ENCODE measurements around the gene HNRNPUL1. TPM values are rescaled to one million over a fixed set of nuclear protein-coding genes. Genes with fewer than 3 reads are reported as not detected.

HNRNPUL1 gene
- total RNA-seq, 1 donor from 2014 or later, result 244 TPM

GRCh38 chr19:41220811-41221210, 43.4 kb upstream of the HNRNPUL1 start:
- Mint-ChIP-seq H3K27me3 (peaks cover 7% of the 10 kb centered on the region), H3K4me3 (peak overlapping the region; percentile 66), H3K9me3 (no peaks in the 10 kb centered on the region), H3K36me3 (peaks cover 9% of the 10 kb centered on the region), H3K27ac (peak overlapping the region; percentile 57), H3K4me1 (ENCODE audit: unreplicated experiment) (peaks cover 26% of the 10 kb centered on the region)
- TF ChIP-seq, protein P1, sequence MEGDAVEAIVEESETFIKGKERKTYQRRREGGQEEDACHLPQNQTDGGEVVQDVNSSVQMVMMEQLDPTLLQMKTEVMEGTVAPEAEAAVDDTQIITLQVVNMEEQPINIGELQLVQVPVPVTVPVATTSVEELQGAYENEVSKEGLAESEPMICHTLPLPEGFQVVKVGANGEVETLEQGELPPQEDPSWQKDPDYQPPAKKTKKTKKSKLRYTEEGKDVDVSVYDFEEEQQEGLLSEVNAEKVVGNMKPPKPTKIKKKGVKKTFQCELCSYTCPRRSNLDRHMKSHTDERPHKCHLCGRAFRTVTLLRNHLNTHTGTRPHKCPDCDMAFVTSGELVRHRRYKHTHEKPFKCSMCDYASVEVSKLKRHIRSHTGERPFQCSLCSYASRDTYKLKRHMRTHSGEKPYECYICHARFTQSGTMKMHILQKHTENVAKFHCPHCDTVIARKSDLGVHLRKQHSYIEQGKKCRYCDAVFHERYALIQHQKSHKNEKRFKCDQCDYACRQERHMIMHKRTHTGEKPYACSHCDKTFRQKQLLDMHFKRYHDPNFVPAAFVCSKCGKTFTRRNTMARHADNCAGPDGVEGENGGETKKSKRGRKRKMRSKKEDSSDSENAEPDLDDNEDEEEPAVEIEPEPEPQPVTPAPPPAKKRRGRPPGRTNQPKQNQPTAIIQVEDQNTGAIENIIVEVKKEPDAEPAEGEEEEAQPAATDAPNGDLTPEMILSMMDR (conservative IDR thresholded peaks at IDR 0.05), result no peak
- no peak for DNase-seq (ENCODE audit: extremely low spot score, unreplicated experiment)

DNA sequence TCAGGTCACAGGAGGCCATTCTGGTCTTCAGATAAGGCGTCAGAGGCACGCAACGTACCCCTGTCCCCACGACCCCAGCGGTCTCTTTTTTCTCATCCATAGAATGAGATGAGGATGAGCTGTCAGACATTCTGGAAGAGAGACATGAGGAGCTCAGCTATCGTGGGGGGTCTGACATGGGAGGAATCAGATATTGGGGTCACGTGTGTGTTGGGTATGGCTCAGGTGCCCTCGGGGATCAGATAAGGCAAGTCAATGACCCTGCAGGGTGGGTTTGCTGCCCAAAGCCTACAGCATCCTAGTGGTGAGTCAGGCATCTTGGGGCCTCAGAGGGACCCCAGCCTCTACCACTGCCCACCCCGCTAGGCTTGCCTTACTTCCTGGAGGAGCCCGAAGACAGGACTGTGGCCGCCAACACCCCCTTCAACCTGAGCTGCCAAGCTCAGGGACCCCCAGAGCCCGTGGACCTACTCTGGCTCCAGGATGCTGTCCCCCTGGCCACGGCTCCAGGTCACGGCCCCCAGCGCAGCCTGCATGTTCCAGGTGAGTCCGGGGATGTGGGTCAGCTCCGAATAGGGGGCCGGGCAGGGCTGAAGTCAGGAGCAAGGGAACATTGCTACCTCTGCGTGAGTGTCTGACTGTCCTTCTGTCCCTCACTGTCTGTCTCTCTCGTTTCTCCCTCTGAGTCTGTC, 42.5 kb upstream of the HNRNPUL1 start:
- H3K9me3 Mint-ChIP-seq, result no peaks in the 10 kb centered on the region
- H3K27ac Mint-ChIP-seq, result peak overlapping the region; percentile 14
- DNase-seq (ENCODE audit: extremely low spot score, unreplicated experiment), result no peak
- peaks cover 30% of the 10 kb centered on the region for H3K4me1 Mint-ChIP-seq (ENCODE audit: unreplicated experiment)
- H3K4me3 Mint-ChIP-seq, result peak overlapping the region; percentile 66
- H3K36me3 Mint-ChIP-seq, result peaks cover 9% of the 10 kb centered on the region
- peaks cover 7% of the 10 kb centered on the region for H3K27me3 Mint-ChIP-seq
- TF ChIP-seq, protein P1 (conservative IDR thresholded peaks at IDR 0.05), result no peak

GRCh38 chr19:41222240-41222639, 41.9 kb upstream of the HNRNPUL1 start:
- peaks cover 9% of the 10 kb centered on the region for H3K36me3 Mint-ChIP-seq
- peaks cover 7% of the 10 kb centered on the region for H3K27me3 Mint-ChIP-seq
- H3K27ac Mint-ChIP-seq, result peak overlapping the region; percentile 14
- peak overlapping the region; percentile 64 for H3K4me3 Mint-ChIP-seq
- TF ChIP-seq, protein P1 (conservative IDR thresholded peaks at IDR 0.05), result no peak
- DNase-seq (ENCODE audit: extremely low spot score, unreplicated experiment), result no peak
- H3K9me3 Mint-ChIP-seq, result no peaks in the 10 kb centered on the region
- H3K4me1 Mint-ChIP-seq (ENCODE audit: unreplicated experiment), result peaks cover 30% of the 10 kb centered on the region

- TF ChIP-seq, protein P1 (conservative IDR thresholded peaks at IDR 0.05), result no peak
- Mint-ChIP-seq H3K4me1 (ENCODE audit: unreplicated experiment) (peaks cover 23% of the 10 kb centered on the region), H3K36me3 (peaks cover 9% of the 10 kb centered on the region), H3K9me3 (no peaks in the 10 kb centered on the region), H3K4me3 (peak overlapping the region; percentile 67), H3K27me3 (peaks cover 7% of the 10 kb centered on the region), H3K27ac (peak overlapping the region; percentile 55)
- no peak for DNase-seq (ENCODE audit: extremely low spot score, unreplicated experiment)
Observed at GRCh38 chr19:41223431-41224234, 40.5 kb upstream of the HNRNPUL1 start.

DNA sequence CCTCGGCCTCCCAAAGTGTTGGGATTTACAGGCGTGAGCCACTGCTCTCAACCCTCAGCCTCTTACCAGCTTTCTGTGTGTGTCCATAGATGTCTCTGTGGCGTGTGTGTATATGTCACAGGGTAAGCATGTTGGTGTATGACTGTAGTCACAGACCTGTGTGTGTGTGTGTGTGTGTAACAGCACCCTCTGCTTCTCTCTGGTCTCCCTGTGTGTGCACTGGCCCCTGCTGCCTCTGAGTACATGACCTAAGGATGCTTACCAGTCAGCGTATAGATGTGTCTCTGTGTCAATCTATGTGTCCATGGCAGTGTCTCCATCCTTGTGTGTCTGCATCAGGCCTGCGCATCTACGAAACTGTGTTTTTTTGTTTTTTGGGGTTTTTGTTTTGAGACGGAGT, 39.5 kb upstream of the HNRNPUL1 start:
- Mint-ChIP-seq H3K4me1 (ENCODE audit: unreplicated experiment) (peaks cover 21% of the 10 kb centered on the region), H3K27me3 (peaks cover 4% of the 10 kb centered on the region)

More for the DNA sequence above, 39.5 kb upstream of the HNRNPUL1 start:
- no peaks in the 10 kb centered on the region for H3K9me3 Mint-ChIP-seq
- peak overlapping the region; percentile 82 for H3K27ac Mint-ChIP-seq
- TF ChIP-seq, protein P1 (conservative IDR thresholded peaks at IDR 0.05), result no peak
- H3K4me3 Mint-ChIP-seq, result no peak overlapping the region
- H3K36me3 Mint-ChIP-seq, result peaks cover 9% of the 10 kb centered on the region
- DNase-seq (ENCODE audit: extremely low spot score, unreplicated experiment), result no peak

Data from type B pancreatic cell (in vitro differentiated cells).